SK-N-SH (cell line): ENCODE data around the gene PPFIBP2. TPM values are rescaled to one million over a fixed set of nuclear protein-coding genes. Genes with fewer than 3 reads are reported as not detected.

Experiments
- CTCF ChIA-PET: fragments of 300-600, 350-600 bp; formaldehyde crosslinking; extraction: SDS; loops from one replicate; lab custom pipeline; 2021; lab: Yijun Ruan, JAX
- POLR2A ChIA-PET: fragments of 350-600 bp; sonication (Branson Sonifier 250); formaldehyde crosslinking; extraction: SDS; loops from one replicate; lab custom pipeline; 2020; ENCODE audit warnings: antibody characterized with exemption, inconsistent platforms; lab: Yijun Ruan, JAX
- DNase-seq: peaks from one replicate; pipeline ENCODE4 v3.0.0; 2012
- H2AFZ ChIP-seq: fragments of 200-600 bp; sonication (generic); 2 replicates; pipeline ENCODE4 v1.8.1; 2016; ENCODE audit warnings: antibody characterized with exemption, mild to moderate bottlenecking, low read depth
- H3F3A ChIP-seq: fragments of 200-600 bp; sonication (generic); replicated peaks from 2 replicates; pipeline ENCODE3; 2016; ENCODE audit warnings: antibody characterized with exemption, mild to moderate bottlenecking; ENCODE audit not compliant: insufficient read depth
- H3K27ac ChIP-seq, 2 experiments: fragments of 200-500 bp in 1 of 2; fragments of 200-600 bp in 1 of 2; sonication (Bioruptor generic) in 1 of 2; sonication (generic), shearing (Covaris generic) in 1 of 2; 2 replicates each; pipeline versions ENCODE4 v1.5.1 to v1.6.1; 2014 to 2016; ENCODE audit warnings: low read depth in 2 of 2, inconsistent platforms in 1 of 2, low read length in 1 of 2, mild to moderate bottlenecking in 1 of 2, mixed read lengths in 1 of 2
- H3K27me3 ChIP-seq: fragments of 200-600 bp; sonication (generic), shearing (Covaris generic); 2 replicates; pipeline ENCODE4 v1.6.1; 2016; ENCODE audit warnings: mixed run types; ENCODE audit not compliant: insufficient read depth
- H3K36me3 ChIP-seq, 2 experiments: fragments of 200-500 bp in 1 of 2; fragments of 200-600 bp in 1 of 2; sonication (Bioruptor generic) in 1 of 2; sonication (generic) in 1 of 2; replicated peaks in 1 of 2; 2 replicates each; pipeline versions ENCODE3 to v1.5.1; 2014 to 2016; ENCODE audit warnings: low read length in 1 of 2, mild to moderate bottlenecking in 1 of 2; ENCODE audit not compliant: insufficient read depth in 2 of 2, control insufficient read depth in 1 of 2
- H3K4me1 ChIP-seq, 2 experiments: fragments of 200-500 bp in 1 of 2; fragments of 200-600 bp in 1 of 2; sonication (Bioruptor generic) in 1 of 2; sonication (generic), shearing (Covaris generic) in 1 of 2; 2 replicates each; pipeline versions ENCODE4 v1.5.1 to v1.6.1; 2014 to 2016; ENCODE audit warnings: low read depth in 1 of 2, low read length in 1 of 2, mixed run types in 1 of 2; ENCODE audit not compliant: insufficient read depth in 2 of 2, control insufficient read depth in 1 of 2
- H3K4me2 ChIP-seq: fragments of 200-600 bp; sonication (generic), shearing (Covaris generic); 2 replicates; pipeline ENCODE4 v1.6.1; 2017; ENCODE audit warnings: mixed run types
- H3K4me3 ChIP-seq, 2 experiments: fragments of 200-500 bp in 1 of 2; fragments of 200-600 bp in 1 of 2; sonication (Bioruptor generic) in 1 of 2; sonication (generic), shearing (Covaris generic) in 1 of 2; 2 replicates each; pipeline versions ENCODE4 v1.5.1 to v1.8.1; 2014 to 2016; ENCODE audit warnings: low read depth in 2 of 2, inconsistent platforms in 1 of 2, low read length in 1 of 2, mild to moderate bottlenecking in 1 of 2, mixed read lengths in 1 of 2, moderate library complexity in 1 of 2
- H3K79me2 ChIP-seq: fragments of 200-600 bp; sonication (generic); 2 replicates; pipeline ENCODE4 v1.8.1; 2017; ENCODE audit warnings: mild to moderate bottlenecking; ENCODE audit not compliant: insufficient read depth
- H3K9ac ChIP-seq: fragments of 200-600 bp; sonication (generic); 2 replicates; pipeline ENCODE4 v1.6.1; 2017; ENCODE audit warnings: mixed run types
- H3K9me2 ChIP-seq: fragments of 200-600 bp; sonication (generic); 2 replicates; pipeline ENCODE4 v1.6.1; 2017; ENCODE audit warnings: mixed run types
- H3K9me3 ChIP-seq: fragments of 200-600 bp; sonication (generic); 2 replicates; pipeline ENCODE4 v1.6.1; 2017; ENCODE audit warnings: mixed run types, mild to moderate bottlenecking, moderate library complexity
- H4K20me1 ChIP-seq: fragments of 200-600 bp; sonication (generic); 2 replicates; pipeline ENCODE4 v1.6.1; 2017; ENCODE audit warnings: mild to moderate bottlenecking, mixed run types; ENCODE audit not compliant: insufficient read depth
- CHD2 ChIP-seq: fragments of 150-350 bp; IDR thresholded peaks from 2 replicates; pipeline ENCODE4 v1.6.1; 2018; ENCODE audit warnings: low read length; ENCODE audit not compliant: partially characterized antibody
- MAX ChIP-seq: IDR thresholded peaks from 2 replicates; pipeline ENCODE4 v1.4.0; 2012; ENCODE audit warnings: low read depth
- MXI1 ChIP-seq: IDR thresholded peaks from 2 replicates; pipeline ENCODE4 v1.6.1; 2012; ENCODE audit warnings: mild to moderate bottlenecking, low read depth, low read length, improper control_type of control experiment
- RXRA ChIP-seq: IDR thresholded peaks from 2 replicates; pipeline ENCODE4 v1.4.0; 2012; ENCODE audit warnings: low read depth, mild to moderate bottlenecking, borderline replicate concordance
- SMC3 ChIP-seq: IDR thresholded peaks from 2 replicates; pipeline ENCODE4 v1.6.1; 2012; ENCODE audit warnings: low read depth, low read length, improper control_type of control experiment
- TAF1 ChIP-seq: IDR thresholded peaks from 2 replicates; pipeline ENCODE4 v1.6.1; 2012; ENCODE audit warnings: low read depth, mild to moderate bottlenecking, low read length, moderate library complexity, borderline replicate concordance
- TCF12 ChIP-seq: IDR thresholded peaks from 2 replicates; pipeline ENCODE4 v1.4.0; 2012
- TEAD4 ChIP-seq: IDR thresholded peaks from 2 replicates; pipeline ENCODE4 v1.4.0; 2012; ENCODE audit warnings: mild to moderate bottlenecking, borderline replicate concordance; ENCODE audit not compliant: insufficient read depth
- WGBS: methylation state at CpG from one replicate; pipeline ENCODE4 v1.1.6; 2017; ENCODE audit warnings: low lambda C conversion rate; 5-methylcytosine and 5-hydroxymethylcytosine counted together
- polyA plus RNA-seq, 3 experiments: library from polyadenylated mRNA; depleted of rRNA; stranded (reverse); fragments of >200 nt; gene quantifications; 2 replicates each; pipeline ENCODE4 v1.2.3, GENCODE V29; 2012
- TF ChIP-seq, protein P1 (sequence below): IDR thresholded peaks from 2 replicates; pipeline ENCODE4 v1.4.0; 2012; ENCODE audit warnings: low read depth, borderline replicate concordance
- TF ChIP-seq, protein P2 (sequence below): fragments of 200-600 bp; sonication (generic); IDR thresholded peaks from 2 replicates; pipeline ENCODE4 v1.6.1; 2017; ENCODE audit warnings: antibody characterized with exemption, mild to moderate bottlenecking, moderate library complexity
- TF ChIP-seq, protein P3 (sequence below): fragments of 150-350 bp; IDR thresholded peaks from 2 replicates; pipeline ENCODE4 v1.6.1; 2016; ENCODE audit warnings: mild to moderate bottlenecking, low read depth, low read length

Gene PPFIBP2
- polyA plus RNA-seq, 1 of the 3 experiments (the other 2 are of a cell fraction), result 0.67 TPM

DNA sequence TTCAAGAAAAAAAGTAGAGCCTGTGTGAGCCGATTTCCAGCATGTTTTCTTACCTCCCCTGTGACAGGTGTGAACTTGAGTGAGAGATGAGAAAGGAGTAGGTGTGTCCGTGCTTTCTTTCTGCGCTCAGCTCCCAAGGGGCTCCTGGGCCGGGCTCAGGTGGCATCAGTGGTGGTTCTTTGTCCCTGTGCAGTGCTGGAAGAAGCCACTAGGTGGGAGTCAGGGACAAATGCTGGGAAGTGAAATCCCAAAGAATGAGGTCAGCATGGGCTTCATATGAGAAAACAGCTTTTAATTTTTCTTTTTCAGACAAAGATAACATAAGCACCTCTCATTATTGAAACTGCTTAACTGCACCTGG lies 57.8 kb downstream of the PPFIBP2 start (continued):
- TF ChIP-seq, protein P1, sequence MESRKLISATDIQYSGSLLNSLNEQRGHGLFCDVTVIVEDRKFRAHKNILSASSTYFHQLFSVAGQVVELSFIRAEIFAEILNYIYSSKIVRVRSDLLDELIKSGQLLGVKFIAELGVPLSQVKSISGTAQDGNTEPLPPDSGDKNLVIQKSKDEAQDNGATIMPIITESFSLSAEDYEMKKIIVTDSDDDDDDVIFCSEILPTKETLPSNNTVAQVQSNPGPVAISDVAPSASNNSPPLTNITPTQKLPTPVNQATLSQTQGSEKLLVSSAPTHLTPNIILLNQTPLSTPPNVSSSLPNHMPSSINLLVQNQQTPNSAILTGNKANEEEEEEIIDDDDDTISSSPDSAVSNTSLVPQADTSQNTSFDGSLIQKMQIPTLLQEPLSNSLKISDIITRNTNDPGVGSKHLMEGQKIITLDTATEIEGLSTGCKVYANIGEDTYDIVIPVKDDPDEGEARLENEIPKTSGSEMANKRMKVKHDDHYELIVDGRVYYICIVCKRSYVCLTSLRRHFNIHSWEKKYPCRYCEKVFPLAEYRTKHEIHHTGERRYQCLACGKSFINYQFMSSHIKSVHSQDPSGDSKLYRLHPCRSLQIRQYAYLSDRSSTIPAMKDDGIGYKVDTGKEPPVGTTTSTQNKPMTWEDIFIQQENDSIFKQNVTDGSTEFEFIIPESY, result no peak
- TF ChIP-seq, protein P2, sequence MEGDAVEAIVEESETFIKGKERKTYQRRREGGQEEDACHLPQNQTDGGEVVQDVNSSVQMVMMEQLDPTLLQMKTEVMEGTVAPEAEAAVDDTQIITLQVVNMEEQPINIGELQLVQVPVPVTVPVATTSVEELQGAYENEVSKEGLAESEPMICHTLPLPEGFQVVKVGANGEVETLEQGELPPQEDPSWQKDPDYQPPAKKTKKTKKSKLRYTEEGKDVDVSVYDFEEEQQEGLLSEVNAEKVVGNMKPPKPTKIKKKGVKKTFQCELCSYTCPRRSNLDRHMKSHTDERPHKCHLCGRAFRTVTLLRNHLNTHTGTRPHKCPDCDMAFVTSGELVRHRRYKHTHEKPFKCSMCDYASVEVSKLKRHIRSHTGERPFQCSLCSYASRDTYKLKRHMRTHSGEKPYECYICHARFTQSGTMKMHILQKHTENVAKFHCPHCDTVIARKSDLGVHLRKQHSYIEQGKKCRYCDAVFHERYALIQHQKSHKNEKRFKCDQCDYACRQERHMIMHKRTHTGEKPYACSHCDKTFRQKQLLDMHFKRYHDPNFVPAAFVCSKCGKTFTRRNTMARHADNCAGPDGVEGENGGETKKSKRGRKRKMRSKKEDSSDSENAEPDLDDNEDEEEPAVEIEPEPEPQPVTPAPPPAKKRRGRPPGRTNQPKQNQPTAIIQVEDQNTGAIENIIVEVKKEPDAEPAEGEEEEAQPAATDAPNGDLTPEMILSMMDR, result peak; percentile 95
- TF ChIP-seq, protein P3, sequence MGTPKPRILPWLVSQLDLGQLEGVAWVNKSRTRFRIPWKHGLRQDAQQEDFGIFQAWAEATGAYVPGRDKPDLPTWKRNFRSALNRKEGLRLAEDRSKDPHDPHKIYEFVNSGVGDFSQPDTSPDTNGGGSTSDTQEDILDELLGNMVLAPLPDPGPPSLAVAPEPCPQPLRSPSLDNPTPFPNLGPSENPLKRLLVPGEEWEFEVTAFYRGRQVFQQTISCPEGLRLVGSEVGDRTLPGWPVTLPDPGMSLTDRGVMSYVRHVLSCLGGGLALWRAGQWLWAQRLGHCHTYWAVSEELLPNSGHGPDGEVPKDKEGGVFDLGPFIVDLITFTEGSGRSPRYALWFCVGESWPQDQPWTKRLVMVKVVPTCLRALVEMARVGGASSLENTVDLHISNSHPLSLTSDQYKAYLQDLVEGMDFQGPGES, result no peak

GRCh38 chr11:7572001-7572712 lies 58.4 kb downstream of the PPFIBP2 start:
- Histone ChIP-seq H2AFZ (no peak overlapping the region), H3F3A (no peaks in the 10 kb centered on the region), H3K4me3 (no peak overlapping the region; a peak in 1 of 4 replicates), H3K27ac (no peak overlapping the region; a peak in 1 of 4 replicates), H3K79me2 (no peaks in the 10 kb centered on the region), H3K4me2 (no peak overlapping the region), H3K4me1 (peaks cover 2 to 29% of the 10 kb centered on the region in 2 experiments; a peak in 1 of 4 replicates), H4K20me1 (no peaks in the 10 kb centered on the region), H3K27me3 (no peaks in the 10 kb centered on the region; the same call in 1 of the 2 replicates), H3K9ac (no peak overlapping the region), H3K9me2 (no peaks in the 10 kb centered on the region), H3K36me3 (no peaks in the 10 kb centered on the region), H3K9me3 (no peaks in the 10 kb centered on the region)
- peak; percentile 42 for DNase-seq
- TF ChIP-seq TAF1 (no peak), TEAD4 (no peak), SMC3 (no peak), CHD2 (no peak), TCF12 (no peak), MXI1 (no peak), MAX (no peak), RXRA (no peak)
- TF ChIP-seq, protein P3, result no peak
- TF ChIP-seq, protein P1, result no peak
- ChIA-PET POLR2A (interaction anchor here (1.1 kb wide), 1 partner anchor 59 kb away, joined by 3 read pairs; the partner anchor contains the start of gene PPFIBP2), CTCF (interaction anchor here (0.6 to 16.8 kb wide), 55 partner anchors 9 to 479 kb away, joined by 3 to 359 read pairs (median 6); partner anchors contain the start of genes CYB5R2 and PPFIBP2)
- WGBS, result 50% methylated on average over 3 of the region's 4 CpGs
